HG02759 (cell line): ENCODE data around the gene BNIP3.
"Not testable (repeated sequence)": the region's sequence is repeated elsewhere in the genome, so short reads cannot be mapped to it uniquely, and the experiment has no call there.

Experiments
- ATAC-seq: cut with Tn5 transposase; IDR thresholded peaks from one replicate; pipeline ENCODE4 v1.9.1; 2021; ENCODE audit warnings: mild to moderate bottlenecking, moderate library complexity; ENCODE audit not compliant: unreplicated experiment

Gene BNIP3

DNA sequence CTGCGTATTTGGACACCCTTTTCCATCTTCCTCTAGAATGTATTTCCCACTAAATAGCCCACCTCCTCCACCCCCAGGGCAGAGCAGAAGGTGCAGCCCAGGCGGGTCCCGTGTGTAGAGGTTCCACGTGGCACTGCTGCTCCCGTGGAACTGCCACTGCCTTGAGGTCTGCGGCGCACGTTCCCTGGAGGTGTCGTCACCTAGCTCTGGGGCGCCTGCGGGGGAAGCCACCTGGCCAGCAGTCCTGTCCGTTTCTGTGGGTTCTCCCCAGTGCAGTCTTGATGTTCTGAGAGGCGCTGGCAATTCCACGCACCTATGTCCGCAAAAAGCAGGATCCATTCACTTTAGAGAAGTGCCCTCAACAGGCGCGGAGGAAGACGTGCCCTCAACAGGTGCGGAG, 21.9 kb downstream of the BNIP3 start:
- ATAC-seq, result no peak

DNA sequence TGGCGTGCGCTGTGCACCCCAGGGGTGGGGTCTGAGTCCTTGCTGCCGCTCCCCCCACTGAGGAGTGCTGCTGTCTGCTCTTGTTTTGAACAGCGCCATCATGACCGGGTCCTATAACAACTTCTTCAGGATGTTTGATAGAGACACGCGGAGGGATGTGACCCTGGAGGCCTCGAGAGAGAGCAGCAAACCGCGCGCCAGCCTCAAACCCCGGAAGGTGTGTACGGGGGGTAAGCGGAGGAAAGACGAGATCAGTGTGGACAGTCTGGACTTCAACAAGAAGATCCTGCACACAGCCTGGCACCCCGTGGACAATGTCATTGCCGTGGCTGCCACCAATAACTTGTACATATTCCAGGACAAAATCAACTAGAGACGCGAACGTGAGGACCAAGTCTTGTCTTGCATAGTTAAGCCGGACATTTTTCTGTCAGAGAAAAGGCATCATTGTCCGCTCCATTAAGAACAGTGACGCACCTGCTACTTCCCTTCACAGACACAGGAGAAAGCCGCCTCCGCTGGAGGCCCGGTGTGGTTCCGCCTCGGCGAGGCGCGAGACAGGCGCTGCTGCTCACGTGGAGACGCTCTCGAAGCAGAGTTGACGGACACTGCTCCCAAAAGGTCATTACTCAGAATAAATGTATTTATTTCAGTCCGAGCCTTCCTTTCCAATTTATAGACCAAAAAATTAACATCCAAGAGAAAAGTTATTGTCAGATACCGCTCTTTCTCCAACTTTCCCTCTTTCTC, 26.0 kb downstream of the BNIP3 start:
- ATAC-seq, result no peak

DNA sequence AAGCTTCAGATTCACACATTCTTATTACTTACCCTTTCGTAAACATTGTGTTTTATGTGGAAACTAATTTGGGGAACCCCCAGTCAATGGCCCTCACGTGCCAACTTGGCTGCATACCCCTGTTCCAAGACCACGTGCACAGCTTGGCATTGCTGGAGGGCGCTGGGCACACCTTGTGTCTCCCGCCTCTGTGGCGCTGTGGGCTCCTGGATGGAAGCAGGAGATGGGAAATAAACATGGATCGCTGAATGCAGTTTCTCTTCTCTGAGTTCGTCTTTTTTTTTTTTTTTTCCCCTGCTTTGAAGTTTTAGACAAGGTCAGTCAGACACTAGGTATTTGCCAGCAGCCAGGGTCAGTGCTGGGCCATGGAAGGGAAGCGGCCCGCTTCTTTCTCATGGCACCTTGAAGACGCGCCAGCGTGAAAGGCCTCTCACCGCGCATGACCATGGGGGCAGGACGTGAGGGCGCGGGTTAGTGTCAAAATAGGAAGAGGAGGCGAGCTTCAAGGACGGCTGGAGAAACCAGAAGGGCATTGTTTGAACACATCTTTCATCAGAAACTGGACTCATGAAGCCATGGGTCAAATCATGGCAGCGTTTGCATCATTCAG, 27.3 kb downstream of the BNIP3 start:
- ATAC-seq, result no peak

DNA sequence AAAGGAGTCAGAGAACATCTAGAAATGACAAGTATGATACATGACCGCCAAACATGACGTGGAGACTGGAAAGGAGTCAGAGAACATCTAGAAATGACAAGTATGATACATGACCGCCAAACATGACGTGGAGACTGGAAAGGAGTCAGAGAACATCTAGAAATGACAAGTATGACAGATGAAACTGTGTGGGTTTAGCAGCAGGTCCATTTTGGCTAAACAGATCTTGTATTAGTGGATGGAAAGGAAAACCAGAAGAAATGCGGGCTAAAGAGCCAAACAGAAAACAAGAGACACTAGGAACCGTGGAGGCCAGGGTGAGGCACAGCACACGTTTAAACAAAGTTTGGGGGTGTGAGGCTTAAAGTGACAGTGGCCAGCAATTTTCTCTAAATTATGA, 31.8 kb downstream of the BNIP3 start:
- not testable (repeated sequence) for ATAC-seq

DNA sequence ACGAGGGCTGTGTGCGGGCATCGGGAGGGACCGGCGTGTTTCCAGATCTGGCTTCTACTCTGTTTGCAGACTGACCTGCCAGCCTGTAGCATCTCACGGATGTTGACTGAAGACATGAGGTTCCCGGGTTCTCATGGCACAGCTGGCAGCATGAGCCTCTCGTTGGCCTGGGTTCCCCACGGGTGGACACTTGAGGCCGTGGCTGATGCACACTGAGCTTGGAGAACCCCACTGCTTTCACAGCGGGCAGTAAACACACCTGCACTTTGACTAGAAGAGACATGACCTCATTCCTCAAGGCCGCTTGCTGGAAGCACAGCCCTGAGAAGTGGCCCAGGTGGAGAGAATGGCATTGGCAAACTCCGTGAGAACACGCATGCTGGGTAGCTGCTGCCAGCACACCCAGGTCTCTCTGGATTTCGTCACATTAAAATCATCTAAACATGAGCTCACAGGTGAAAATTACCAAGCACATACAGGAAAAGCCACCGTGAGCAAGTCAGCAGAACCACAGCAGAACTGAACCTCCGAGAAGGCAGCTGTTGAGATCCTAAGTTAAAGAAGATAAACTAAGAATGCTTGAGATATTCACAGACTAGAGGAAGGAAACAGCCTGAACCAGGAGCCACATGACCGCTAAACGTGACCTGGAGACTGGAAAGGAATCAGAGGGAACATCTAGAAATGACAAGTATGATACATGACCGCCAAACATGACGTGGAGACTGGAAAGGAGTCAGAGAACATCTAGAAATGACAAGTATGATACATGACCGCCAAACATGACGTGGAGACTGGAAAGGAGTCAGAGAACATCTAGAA, 32.5 kb downstream of the BNIP3 start:
- no peak for ATAC-seq

DNA sequence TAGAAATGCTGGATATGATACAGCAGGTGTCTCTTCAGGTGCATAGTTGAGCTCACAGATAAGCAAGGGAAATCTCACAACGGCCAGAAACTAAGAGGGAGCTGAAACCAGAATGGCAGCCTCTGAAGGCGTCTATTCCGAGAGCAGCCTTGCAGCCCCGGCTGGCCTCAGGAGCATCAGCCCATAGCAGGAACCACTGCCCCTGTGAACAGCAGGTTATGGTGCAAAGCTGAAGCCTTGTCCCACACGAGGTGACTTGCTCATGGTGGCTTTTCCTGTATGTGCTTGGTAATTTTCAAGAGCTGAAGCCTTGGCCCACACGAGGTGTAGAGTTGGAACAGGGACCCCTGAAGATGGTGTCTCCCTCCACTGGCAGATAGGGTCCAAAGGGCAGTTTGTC, 33.2 kb downstream of the BNIP3 start:
- no peak for ATAC-seq

DNA sequence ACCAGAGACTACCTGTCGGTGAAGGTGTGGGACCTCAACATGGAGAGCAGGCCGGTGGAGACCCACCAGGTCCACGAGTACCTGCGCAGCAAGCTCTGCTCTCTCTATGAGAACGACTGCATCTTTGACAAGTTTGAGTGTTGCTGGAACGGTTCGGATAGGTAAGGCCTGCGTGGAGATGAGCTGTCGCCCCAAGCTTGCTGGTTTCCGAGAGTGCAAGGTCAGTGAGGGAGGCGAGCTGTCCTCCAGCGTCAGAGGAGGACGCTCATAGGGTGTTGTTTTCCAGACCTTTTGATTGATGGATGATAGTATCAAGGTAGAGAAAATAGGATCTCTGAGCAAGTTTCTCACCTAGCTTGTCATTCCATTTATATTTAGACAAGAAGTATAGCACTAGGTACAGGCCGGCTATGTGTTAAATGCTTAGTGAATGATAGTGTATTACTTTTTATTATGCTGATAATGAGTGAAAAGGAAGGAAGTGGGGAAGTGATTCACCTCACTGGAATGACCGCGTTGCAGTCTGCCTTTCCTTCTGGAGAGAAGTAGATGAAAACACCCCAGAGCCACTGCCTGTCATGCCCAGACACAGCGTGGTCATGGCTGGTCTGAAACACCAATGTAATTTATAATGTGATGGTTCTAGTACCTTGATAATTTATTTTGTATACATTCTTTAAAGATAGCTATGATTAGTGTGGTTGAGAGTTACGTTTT, 33.9 kb downstream of the BNIP3 start:
- no peak for ATAC-seq

DNA sequence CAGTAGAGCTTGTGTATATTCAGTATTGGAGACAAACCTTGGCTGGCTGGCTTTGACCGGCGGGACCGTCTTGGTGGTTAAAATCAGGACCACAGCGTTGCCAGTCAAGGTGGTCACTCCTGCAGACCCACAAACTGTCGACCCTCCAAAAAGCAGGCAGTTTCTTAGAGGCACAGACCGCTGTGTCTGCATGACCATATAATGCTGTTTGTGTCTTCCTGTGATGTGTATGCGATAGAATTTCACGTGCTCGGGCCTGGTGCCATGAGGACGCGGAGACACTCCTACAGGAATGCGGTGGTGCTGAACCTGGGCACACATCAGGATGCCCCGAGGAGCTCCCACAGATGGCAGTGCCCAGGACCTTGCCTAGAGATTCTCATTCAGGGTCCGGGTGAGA, 34.8 kb downstream of the BNIP3 start:
- no peak for ATAC-seq

DNA sequence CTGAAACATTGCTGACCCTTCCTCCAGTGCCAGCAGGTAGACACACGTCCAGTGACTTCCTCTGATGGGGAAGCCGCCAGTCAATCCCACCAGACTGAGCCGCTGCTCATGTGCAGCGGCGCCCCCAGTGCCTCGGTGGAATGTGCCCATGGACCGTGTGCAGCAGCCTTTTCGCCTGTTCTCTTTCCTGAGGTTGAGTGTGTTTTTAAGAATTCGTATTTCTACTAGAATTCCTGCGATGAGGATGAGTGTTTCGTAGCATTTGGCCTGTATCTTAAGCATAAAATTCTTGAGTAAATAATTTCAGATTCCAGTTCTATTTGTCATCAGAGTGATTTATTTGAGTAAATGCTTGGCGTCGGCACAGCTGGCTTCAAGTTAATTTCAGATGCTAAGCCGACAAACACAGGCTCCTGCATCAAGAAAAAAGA, 35.4 kb downstream of the BNIP3 start:
- ATAC-seq, result no peak

DNA sequence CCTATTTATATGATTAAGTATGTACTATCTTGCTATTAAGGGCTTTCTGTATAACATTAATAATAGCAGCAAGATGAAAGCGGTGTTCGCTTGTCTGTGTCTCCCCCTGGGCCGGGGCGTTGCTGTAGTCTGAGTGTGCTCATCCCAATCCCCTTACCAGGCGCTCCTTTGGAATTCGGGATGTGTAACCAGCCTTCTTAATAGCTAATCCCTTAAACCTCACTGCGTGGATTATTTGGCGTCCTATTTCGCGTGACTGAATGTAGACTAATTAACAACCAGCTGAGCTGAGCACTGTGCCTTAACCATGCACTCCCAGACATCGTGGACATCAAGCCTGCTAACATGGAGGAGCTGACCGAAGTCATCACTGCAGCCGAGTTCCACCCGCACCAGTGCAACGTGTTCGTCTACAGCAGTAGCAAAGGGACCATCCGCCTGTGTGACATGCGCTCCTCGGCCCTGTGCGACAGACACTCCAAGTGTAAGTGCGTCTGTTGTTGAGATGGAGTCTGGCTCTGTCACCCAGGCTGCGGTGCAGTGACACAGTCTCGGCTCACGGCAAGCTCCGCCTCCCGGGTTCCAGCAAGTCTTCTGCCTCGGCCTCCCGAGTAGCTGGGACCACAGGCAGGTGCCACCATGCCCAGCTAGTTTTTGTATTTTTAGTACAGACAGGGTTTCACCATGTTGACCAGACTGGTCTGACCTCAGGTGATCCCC, 36.6 kb downstream of the BNIP3 start:
- no peak for ATAC-seq

DNA sequence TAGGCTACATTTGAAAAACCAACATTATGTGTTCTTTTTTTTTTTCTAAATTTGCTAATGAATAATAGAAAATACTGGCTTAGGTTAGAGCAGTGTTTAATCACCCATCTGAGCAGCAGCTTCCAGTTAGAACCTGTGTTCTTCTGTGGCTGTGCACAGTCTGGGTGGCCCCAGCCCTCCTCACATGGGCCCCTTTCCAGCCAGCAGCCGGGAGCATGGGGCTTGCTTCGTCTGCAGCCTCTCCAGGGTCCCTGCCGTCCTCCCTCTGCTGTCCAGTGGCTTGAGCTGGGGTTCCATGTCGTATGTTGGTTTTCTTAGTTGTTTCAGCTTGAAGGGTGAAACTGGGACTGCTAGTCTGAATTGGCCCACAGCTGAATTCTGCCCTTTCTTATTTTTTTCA, 37.3 kb downstream of the BNIP3 start:
- no peak for ATAC-seq

DNA sequence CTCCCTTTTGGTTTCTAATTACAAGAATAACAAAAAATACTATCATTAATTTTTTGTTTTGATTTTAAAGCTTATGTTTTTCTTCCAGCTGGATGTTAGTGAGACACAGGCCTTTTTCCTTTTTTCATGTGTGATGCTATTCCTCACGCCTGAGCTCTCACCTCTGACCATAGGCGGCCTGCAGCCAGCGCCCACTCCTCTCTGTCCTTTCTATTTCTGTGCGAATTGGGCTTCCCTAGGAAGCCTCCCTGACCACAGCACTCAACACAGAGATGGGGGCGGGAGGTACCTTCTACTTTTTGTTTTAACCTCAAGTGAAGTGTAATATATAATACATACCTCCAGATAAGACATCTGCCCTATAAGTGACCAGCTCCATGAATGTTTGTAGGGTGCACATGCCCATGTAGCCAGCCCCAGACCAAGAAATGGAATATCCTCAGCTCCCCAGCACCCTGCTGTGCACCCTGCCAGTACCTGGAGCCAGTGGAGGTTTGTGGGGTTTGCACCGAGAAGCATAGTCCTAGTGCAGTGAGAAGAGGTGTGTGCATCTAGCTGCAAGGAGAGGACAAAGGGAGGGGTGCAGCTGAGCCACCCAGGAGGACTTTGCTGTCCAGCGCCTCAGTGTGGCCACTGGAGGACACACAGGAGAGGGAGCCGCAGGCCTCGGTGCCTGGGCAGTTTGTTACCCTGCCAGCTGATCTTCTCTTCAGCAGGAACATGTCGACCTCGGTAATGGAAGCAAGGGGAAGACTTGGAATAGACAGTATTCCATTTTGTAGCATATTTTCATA, 38.5 kb downstream of the BNIP3 start:
- ATAC-seq, result no peak

DNA sequence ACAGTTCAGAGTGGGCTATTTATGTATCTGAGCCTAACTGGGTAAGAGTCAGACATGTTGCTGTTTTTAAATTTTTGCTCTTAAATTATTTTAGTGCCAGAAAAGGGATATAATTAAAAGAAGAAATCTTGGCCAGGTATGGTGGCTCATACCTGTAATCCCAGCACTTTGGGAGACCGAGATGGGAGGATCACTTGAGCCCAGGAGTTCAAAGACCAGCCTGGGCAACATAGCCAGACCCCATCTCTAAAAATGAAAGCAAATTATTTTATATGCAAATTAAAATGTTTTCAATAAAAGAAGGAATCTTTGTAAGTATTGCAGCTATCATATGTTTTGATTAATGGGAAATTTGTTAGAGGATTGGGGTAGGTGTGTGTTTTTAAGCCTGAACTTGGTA, 39.3 kb downstream of the BNIP3 start:
- no peak for ATAC-seq

DNA sequence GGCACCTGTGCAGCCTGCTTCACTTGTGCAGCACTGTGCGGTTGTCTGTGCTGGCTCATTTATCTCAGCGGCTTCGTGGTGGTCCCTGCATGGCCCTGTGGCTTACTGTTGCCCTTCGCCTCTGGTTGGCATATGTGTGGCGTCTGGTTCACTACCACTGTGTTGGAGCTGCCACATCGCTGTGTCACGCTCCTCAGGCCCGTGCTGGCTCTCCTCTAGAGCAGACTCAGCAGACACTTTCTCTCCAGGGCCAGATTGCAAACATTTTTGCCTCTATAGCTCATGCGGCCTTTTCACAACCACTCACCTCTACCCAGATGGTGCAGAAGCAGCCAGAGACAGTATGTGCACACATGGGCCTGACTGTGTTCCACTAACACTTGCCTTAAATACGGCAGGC, 43.0 kb downstream of the BNIP3 start:
- no peak for ATAC-seq

DNA sequence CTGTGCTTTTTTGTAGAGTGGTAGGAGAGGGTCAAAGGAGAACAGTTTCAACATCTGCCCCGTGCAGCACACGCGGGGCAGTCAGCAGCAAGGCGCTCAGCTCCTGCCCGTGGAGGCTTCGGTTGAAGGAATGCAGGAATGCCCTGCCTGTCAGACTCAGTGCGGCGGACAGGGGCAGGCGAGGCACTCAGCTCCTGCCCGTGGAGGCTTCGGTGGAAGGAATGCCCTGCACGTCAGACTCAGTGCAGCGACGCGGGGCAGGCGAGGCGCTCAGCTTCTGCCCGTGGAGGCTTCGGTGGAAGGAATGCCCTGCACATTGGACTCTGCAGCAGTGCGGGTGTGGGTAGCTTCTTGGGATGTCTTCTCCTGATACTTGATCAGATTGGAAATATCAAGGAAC, 43.9 kb downstream of the BNIP3 start:
- ATAC-seq, result no peak

DNA sequence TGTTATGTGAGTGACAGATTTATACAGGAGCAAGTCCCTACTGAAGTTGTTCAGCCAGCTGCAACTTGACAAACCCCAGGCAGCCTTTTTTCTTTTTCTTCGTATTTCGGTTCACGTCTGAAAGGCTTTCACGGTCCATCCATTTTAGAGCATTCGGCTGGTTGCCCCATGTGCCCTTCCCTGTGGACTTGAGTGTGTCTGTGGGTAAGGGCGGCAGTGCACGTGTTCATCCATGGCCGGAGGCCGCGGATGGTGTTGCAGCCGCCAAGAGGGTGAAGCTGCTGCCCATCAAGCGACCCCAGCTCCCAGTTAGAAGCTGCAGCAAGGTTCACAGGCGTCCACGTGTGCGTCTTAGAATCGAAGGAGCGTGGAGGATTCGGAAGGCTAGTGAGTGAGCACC, 45.0 kb downstream of the BNIP3 start:
- no peak for ATAC-seq

DNA sequence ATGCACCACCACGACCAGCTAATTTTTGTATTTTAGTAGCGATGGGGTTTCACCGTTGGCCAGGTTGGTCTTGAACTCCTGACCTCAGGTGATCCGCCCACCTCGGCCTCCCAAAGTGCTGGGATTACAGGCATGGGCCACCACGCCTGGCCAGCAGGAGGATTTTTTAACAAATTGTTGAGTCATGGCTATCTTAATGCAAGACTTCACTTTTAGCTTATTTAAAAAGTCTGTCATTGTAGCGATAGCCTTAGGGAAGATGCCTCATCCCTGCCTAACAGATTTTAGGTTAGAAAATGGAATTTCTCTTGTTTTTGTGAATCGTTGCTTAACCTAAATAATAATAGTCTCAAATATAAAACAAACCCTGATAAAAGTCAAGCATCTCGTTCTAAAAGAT, 45.4 kb downstream of the BNIP3 start:
- no peak for ATAC-seq

DNA sequence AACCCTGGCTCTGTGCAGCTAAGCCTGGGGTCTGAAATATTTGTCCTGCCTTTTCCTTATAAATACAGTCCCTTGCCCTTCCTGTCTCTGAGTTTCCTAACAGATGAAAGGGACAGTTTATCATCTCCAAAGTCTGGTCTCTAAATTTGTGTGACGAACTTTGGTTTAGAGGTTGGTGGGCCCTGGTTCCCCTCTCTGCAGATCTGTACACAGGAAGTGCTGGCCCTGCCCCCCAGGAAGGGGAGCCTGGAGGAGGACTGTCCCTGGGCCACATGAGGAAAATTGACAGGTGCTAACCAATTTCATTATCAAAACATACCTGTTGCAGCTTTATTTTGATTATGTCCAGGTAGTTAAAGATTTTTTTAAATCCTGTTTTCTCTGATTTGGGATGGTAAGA, 46.5 kb downstream of the BNIP3 start:
- ATAC-seq, result no peak

DNA sequence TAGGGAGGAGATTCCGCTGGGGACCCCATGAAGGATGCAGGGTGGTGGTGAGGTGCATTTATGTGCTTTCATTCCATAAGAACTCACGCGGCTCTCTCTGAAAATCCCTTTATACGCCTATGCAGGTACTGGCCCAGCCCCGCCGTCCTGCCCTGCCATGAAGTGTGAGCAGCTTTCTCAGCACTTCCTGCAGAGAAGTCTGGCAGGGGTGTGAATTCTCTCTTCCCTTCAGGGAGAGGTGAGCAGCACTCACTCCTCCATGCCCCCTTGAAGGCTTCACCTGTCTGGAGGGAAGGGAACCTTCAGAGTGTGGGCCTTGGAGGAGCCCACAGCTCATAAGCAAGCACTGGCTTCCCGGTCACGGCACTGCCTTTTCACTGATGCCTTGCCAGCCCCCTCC, 47.0 kb downstream of the BNIP3 start:
- ATAC-seq, result no peak

DNA sequence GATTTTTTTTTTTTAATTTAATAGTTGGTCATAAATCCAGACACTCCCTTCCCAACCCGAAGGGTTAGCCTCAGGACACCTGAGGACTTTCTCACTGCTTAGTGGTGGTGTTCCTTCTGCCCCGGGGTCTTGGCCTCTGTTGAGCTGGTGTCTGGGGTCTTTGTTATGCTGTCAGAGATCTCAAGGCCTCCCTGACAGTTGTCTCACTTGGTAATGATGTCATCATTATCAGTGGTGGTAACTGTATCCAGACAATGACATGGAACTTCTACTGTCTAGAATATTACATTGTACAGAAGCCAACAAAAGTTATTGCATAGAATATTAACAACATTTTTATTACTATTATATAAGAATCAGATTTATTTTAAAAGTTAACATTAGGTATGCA, 48.0 kb downstream of the BNIP3 start:
- no peak for ATAC-seq
